DOHH2 (cell line): ENCODE data around the gene AUTS2.

ENCODE experiments used
- EZH2phosphoT487 ChIP-seq: fragments of 200-600 bp; sonication (generic); IDR thresholded peaks from 2 replicates; pipeline ENCODE4 v1.6.1; 2017; ENCODE audit warnings: borderline replicate concordance, mild to moderate bottlenecking, antibody characterized with exemption, low read length, moderate library complexity, mixed read lengths
- TF ChIP-seq, protein P1 (sequence below): fragments of 200-600 bp; sonication (generic); IDR thresholded peaks from one replicate; pipeline ENCODE4 v1.5.1; 2014; ENCODE audit warnings: antibody characterized with exemption, mild to moderate bottlenecking, low read depth, low read length; ENCODE audit not compliant: poor library complexity, severe bottlenecking

DNA sequence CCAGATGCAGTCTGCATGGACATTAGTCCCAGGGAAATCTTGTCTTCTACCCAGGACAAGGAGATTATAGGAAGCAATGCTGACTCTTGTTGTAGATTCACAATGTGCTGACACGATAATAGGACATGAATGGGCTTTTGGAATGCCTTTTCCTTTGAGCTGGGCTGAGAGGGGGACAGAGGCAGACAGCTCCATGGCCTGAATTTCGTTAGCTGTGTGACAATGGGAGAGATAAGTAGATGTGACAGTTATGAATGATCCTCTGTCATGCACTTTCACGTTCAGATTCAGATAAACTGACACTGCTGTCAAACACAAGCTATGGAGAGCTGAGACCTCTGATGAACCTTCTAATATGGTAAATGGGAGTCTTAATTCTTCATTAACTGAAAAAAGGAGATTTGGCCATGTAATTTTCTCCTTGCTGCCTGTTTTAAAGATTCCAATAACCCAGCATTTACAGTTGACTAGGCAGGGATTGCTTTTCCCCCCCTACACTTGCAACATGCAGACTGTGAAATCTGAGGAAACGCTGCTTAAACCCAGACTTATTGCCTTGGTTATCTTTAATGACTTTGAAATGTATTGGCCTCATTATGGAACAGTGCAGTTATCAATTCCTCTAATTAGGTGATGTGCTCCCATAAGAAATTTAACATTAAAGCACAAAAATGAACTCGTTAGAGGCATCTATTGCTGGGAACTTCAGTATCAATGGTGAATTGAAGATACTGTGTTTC, 669.3 kb downstream of the AUTS2 start:
- TF ChIP-seq, protein P1, sequence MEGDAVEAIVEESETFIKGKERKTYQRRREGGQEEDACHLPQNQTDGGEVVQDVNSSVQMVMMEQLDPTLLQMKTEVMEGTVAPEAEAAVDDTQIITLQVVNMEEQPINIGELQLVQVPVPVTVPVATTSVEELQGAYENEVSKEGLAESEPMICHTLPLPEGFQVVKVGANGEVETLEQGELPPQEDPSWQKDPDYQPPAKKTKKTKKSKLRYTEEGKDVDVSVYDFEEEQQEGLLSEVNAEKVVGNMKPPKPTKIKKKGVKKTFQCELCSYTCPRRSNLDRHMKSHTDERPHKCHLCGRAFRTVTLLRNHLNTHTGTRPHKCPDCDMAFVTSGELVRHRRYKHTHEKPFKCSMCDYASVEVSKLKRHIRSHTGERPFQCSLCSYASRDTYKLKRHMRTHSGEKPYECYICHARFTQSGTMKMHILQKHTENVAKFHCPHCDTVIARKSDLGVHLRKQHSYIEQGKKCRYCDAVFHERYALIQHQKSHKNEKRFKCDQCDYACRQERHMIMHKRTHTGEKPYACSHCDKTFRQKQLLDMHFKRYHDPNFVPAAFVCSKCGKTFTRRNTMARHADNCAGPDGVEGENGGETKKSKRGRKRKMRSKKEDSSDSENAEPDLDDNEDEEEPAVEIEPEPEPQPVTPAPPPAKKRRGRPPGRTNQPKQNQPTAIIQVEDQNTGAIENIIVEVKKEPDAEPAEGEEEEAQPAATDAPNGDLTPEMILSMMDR = no peak
- TF ChIP-seq EZH2phosphoT487 = no peak
